ENCODE results near the gene HABP4. TPM values are rescaled to one million over a fixed set of nuclear protein-coding genes. Genes with fewer than 3 reads are reported as not detected.
"Not testable (repeated sequence)": the region's sequence is repeated elsewhere in the genome, so short reads cannot be mapped to it uniquely, and the experiment has no call there.

HABP4 gene
- total and polyA plus RNA-seq, 3 donors from 2014 or later = 30.6 to 67.2 (median 46.9) TPM

DNA sequence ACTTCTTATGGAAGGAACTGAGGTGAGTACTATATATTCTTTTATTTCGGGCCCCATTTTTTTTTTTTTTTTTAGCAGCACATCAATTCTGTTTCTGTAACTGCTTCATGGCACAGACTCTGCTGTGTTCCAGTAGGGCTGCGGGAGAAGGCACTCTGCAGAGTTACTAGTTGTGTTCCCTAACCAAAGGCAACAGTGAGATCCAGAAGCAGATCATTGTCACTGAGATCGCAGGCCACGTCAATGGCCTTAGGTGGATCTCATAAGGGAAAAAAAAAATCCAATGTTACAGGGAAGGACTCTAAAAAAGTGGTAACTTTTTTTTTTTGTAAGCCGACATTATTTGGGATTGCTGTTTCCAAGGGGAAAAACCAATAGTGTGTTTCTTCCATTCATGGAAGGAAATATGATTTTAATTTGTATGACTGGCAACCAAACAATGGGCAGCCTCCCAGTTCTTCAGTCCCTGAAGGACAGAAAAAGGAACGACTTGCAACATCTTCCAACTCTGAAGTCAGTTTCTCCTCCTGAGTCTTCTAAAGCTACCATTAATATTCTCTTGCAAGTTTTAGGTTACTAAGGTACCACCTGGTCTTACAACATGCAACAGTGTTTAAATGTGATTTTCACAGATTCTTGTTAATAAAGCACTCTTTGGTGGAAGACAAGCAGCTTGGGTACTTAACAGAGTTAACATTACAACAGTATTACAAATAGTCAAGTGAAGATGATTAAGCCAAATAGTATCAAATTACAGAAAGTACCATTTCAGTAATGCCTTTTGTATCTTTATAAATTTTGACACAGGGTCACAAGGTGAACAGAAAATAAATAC lies 52.8 kb downstream of the HABP4 start:
- 67 to 73% methylated on average over 6 of the region's 6 CpGs for WGBS, 2 donors
- H3K27me3 ChIP-seq = no peaks in the 10 kb centered on the region
- peak overlapping the region in 1 of 2 donors; percentile 12 for H3K27ac ChIP-seq
- intact Hi-C loops (cut with DNase I; ENCODE audit: low total_unique reads) = no loop called here
- no peak for TF ChIP-seq POLR2A (IDR thresholded peaks at IDR 0.05)
- TF ChIP-seq, protein P1, sequence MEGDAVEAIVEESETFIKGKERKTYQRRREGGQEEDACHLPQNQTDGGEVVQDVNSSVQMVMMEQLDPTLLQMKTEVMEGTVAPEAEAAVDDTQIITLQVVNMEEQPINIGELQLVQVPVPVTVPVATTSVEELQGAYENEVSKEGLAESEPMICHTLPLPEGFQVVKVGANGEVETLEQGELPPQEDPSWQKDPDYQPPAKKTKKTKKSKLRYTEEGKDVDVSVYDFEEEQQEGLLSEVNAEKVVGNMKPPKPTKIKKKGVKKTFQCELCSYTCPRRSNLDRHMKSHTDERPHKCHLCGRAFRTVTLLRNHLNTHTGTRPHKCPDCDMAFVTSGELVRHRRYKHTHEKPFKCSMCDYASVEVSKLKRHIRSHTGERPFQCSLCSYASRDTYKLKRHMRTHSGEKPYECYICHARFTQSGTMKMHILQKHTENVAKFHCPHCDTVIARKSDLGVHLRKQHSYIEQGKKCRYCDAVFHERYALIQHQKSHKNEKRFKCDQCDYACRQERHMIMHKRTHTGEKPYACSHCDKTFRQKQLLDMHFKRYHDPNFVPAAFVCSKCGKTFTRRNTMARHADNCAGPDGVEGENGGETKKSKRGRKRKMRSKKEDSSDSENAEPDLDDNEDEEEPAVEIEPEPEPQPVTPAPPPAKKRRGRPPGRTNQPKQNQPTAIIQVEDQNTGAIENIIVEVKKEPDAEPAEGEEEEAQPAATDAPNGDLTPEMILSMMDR (IDR thresholded peaks at IDR 0.05) = no peak
- no peak for DNase-seq
- H3K36me3 ChIP-seq (ENCODE audit: low read depth, missing control alignments) = no peaks in the 10 kb centered on the region
- peaks cover 10% of the 10 kb centered on the region for H3K4me1 ChIP-seq
- no peak overlapping the region for H3K4me3 ChIP-seq
- no peaks in the 10 kb centered on the region for H3K9me3 ChIP-seq

DNA sequence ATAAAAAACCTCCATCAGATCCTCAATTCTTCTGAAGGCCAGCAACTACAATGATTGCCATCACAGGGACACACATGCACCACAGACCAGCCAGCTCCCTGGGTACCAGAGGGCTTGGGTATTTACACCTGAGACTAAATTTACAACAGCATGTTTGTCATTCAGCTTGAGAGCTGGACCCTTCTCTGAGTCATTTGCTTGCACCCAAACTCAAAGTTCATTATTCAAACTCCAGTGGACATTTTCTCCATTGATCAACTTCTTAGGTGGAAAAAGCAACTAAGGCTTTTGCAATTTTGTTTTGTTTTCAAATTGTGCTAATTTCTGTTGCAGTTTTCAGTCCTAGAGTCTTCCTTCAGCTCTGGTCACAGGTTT lies 53.4 kb downstream of the HABP4 start:
- H3K4me1 ChIP-seq = peaks cover 10% of the 10 kb centered on the region
- DNase-seq; H3K36me3 ChIP-seq (ENCODE audit: low read depth, missing control alignments); intact Hi-C loops (cut with DNase I; ENCODE audit: low total_unique reads); H3K27me3 ChIP-seq; H3K9me3 ChIP-seq; H3K4me3 ChIP-seq: not testable (repeated sequence)
- peak overlapping the region in 1 of 2 donors; percentile 12 for H3K27ac ChIP-seq

DNA sequence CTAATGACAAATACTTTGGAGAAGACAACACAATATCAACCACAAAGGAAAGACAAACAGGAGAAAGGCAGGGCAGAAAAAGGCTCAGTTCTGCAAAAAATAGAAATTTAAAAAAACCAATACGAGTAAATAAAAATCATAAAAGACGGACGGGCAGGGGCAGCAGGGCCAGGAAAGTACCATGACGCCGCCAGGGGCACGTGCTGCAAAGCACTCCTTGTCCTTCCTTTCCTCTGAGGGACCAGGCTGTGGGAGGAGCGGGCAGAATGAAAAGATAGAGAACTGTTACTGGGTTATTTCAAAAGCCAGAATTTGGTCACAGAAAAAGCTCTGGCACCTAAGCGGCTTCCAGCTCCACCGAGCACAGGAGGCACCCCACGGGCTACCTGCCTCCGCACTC lies 53.9 kb downstream of the HABP4 start:
- Histone ChIP-seq H3K4me3 (no peak overlapping the region), H3K27ac (no peak overlapping the region), H3K4me1 (peaks cover 13% of the 10 kb centered on the region), H3K9me3 (no peaks in the 10 kb centered on the region), H3K36me3 (ENCODE audit: low read depth, missing control alignments) (no peaks in the 10 kb centered on the region), H3K27me3 (no peaks in the 10 kb centered on the region)
- TF ChIP-seq POLR2A (IDR thresholded peaks at IDR 0.05) = no peak
- TF ChIP-seq, protein P1 (IDR thresholded peaks at IDR 0.05) = no peak
- intact Hi-C loops (cut with DNase I; ENCODE audit: low total_unique reads) = no loop called here
- 81% methylated on average over 11 of the region's 11 CpGs for WGBS, 2 donors
- peak; percentile 38 for DNase-seq

DNA sequence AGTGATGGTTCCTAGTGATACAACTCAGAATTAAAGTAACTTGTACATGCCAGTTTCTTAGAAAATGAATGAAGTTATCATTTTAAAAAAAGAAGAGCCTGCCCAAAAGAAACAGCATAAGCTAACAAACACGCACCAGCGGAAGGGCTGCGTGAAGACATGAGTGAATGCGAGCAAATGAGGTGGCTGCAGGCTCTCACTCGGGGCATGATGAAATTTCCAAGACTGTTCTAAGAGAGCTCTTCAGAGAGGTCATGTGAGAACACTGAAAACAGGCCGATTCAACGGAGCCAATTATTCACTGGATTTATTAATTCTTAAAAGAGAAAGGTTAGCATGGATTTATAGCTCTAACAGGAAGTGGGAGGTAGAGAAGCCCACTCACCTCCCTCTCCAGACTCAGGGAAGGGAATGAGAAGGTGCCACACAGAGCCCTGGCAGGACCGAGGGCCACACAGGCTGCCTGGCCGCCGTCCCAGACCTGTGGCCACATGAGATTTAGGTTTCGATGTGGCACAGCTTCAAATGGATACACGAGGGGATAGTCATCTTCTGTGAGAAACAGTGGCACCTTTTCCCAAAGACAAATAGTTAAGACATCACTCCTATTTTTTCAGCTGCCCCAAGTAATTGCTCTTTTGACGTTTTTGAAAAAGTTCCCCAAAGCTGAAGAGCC lies 55.5 kb downstream of the HABP4 start:
- peaks cover 26% of the 10 kb centered on the region for H3K4me1 ChIP-seq
- H3K27ac ChIP-seq = peak overlapping the region; percentile 31 to 62
- peak; percentile 49 for DNase-seq
- no peak for TF ChIP-seq POLR2A (IDR thresholded peaks at IDR 0.05)
- TF ChIP-seq, protein P1 (IDR thresholded peaks at IDR 0.05) = no peak
- WGBS, 2 donors = 68 to 77% methylated on average over 13 of the region's 13 CpGs
- no peak overlapping the region for H3K4me3 ChIP-seq
- H3K27me3 ChIP-seq = no peaks in the 10 kb centered on the region
- no peaks in the 10 kb centered on the region for H3K9me3 ChIP-seq
- no peaks in the 10 kb centered on the region for H3K36me3 ChIP-seq (ENCODE audit: low read depth, missing control alignments)
- intact Hi-C loops (cut with DNase I; ENCODE audit: low total_unique reads) = no loop called here

DNA sequence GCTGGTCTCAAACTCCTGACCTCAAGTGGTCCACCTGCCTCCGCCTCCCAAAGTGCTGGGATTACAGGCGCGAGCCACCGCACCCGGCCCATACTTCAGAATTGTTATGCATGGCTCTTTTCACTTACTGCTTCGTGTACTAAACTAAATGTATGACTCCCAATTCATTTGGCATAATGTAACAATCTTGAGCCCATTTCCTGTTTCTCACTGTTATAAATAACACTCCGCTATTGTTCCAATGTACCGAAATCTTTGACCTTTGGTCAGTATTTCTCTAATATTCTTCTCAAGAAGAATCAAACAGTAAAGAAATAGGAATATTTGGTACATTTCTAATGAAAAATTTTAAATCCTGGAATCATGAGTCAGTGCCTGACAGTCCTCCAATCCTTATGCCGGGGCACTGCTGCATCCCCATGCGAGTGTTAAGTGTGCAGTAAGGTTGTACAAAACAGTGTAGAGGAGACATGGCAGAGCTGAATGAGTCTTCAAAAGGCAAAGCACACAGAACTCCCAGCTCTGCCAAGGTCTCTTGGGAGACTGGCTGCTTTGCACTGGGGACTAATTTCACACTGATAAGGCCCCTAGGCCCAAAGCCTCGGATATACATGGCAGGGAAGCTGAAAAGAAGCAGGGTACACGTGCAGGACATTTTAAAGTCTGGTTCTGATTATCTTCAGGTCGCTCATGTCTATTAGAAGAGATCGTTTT lies 58.4 kb downstream of the HABP4 start:
- H3K9me3 ChIP-seq = no peaks in the 10 kb centered on the region
- no peak for TF ChIP-seq POLR2A (IDR thresholded peaks at IDR 0.05)
- TF ChIP-seq, protein P1 (IDR thresholded peaks at IDR 0.05) = no peak
- peaks cover 26% of the 10 kb centered on the region for H3K4me1 ChIP-seq
- no peak overlapping the region for H3K4me3 ChIP-seq
- H3K36me3 ChIP-seq (ENCODE audit: low read depth, missing control alignments) = no peaks in the 10 kb centered on the region
- WGBS, 2 donors = 67 to 74% methylated on average over 14 of the region's 14 CpGs
- no peak for DNase-seq
- intact Hi-C loops (cut with DNase I; ENCODE audit: low total_unique reads) = no loop called here
- no peaks in the 10 kb centered on the region for H3K27me3 ChIP-seq
- H3K27ac ChIP-seq = peak overlapping the region; percentile 16 to 65
